Muscle layer of colon (tissue), 2 donors: Measurements from ENCODE around the gene P2RY1.
"Not testable (repeated sequence)": the region's sequence is repeated elsewhere in the genome, so short reads cannot be mapped to it uniquely, and the experiment has no call there.

ENCODE experiments used
- H3K27ac ChIP-seq: one replicate; pipeline ENCODE4 v1.7.0; 2013; ENCODE audit warnings: low read depth, mild to moderate bottlenecking, low read length, moderate library complexity
- H3K27me3 ChIP-seq, 2 donors: one replicate each; pipeline ENCODE4 v1.7.0; 2013; ENCODE audit warnings: low read length in 2 of 2, mild to moderate bottlenecking in 2 of 2; ENCODE audit not compliant: insufficient read depth in 2 of 2, control insufficient read depth in 1 of 2
- H3K36me3 ChIP-seq: one replicate; pipeline ENCODE4 v1.7.0; 2013; ENCODE audit warnings: mild to moderate bottlenecking, low read length; ENCODE audit not compliant: insufficient read depth
- H3K4me1 ChIP-seq: one replicate; pipeline ENCODE4 v1.7.0; 2013; ENCODE audit warnings: mild to moderate bottlenecking, low read length; ENCODE audit not compliant: insufficient read depth
- H3K4me3 ChIP-seq, 2 donors: one replicate each; pipeline ENCODE4 v1.7.0; 2013; ENCODE audit warnings: low read length in 2 of 2, low read depth in 1 of 2, mild to moderate bottlenecking in 1 of 2, moderate library complexity in 1 of 2
- H3K9ac ChIP-seq: one replicate; pipeline ENCODE4 v1.7.0; 2013; ENCODE audit warnings: low read length
- H3K9me3 ChIP-seq: one replicate; pipeline ENCODE4 v1.7.0; 2013; ENCODE audit warnings: mild to moderate bottlenecking, low read length
- donor health status: abdominal sarcoma.
- donor health status: Adenocarcinoma of cecum.

P2RY1 gene

GRCh38 chr3:152842413-152842812 lies 7.5 kb downstream of the P2RY1 start:
- Histone ChIP-seq H3K4me3 (no peak overlapping the region), H3K27ac (no peak overlapping the region), H3K9ac (no peak overlapping the region), H3K4me1 (no peaks in the 10 kb centered on the region), H3K27me3 (no peaks in the 10 kb centered on the region), H3K9me3 (no peaks in the 10 kb centered on the region), H3K36me3 (no peaks in the 10 kb centered on the region)

GRCh38 chr3:152843955-152844354 lies 9.0 kb downstream of the P2RY1 start:
- Histone ChIP-seq H3K9me3 (no peaks in the 10 kb centered on the region), H3K27me3 (no peaks in the 10 kb centered on the region), H3K9ac (no peak overlapping the region), H3K27ac (no peak overlapping the region), H3K4me1 (no peaks in the 10 kb centered on the region), H3K36me3 (no peaks in the 10 kb centered on the region), H3K4me3 (no peak overlapping the region)

- not testable (repeated sequence) for H3K9ac ChIP-seq, H3K36me3 ChIP-seq, H3K27ac ChIP-seq, H3K9me3 ChIP-seq, H3K4me1 ChIP-seq, H3K27me3 ChIP-seq, H3K4me3 ChIP-seq
These were observed 11.8 kb downstream of the P2RY1 start for GRCh38 chr3:152846572-152847202.

GRCh38 chr3:152847599-152847998 lies 12.7 kb downstream of the P2RY1 start:
- not testable (repeated sequence) for H3K9ac ChIP-seq, H3K27me3 ChIP-seq, H3K27ac ChIP-seq, H3K4me3 ChIP-seq, H3K36me3 ChIP-seq, H3K9me3 ChIP-seq, H3K4me1 ChIP-seq

GRCh38 chr3:152849996-152850578 lies 15.2 kb downstream of the P2RY1 start:
- no peaks in the 10 kb centered on the region for H3K4me1 ChIP-seq
- no peaks in the 10 kb centered on the region for H3K36me3 ChIP-seq
- H3K4me3 ChIP-seq = no peak overlapping the region
- H3K27ac ChIP-seq = no peak overlapping the region
- H3K9me3 ChIP-seq = no peaks in the 10 kb centered on the region
- H3K27me3 ChIP-seq = no peaks in the 10 kb centered on the region
- no peak overlapping the region for H3K9ac ChIP-seq

GRCh38 chr3:152853196-152853595 lies 18.3 kb downstream of the P2RY1 start:
- Histone ChIP-seq H3K9ac (no peak overlapping the region), H3K36me3 (no peaks in the 10 kb centered on the region), H3K27me3 (no peaks in the 10 kb centered on the region), H3K27ac (no peak overlapping the region), H3K4me3 (no peak overlapping the region), H3K9me3 (no peaks in the 10 kb centered on the region), H3K4me1 (no peaks in the 10 kb centered on the region)

- Histone ChIP-seq H3K36me3 (no peaks in the 10 kb centered on the region), H3K4me3 (no peak overlapping the region), H3K27me3 (no peaks in the 10 kb centered on the region), H3K4me1 (no peaks in the 10 kb centered on the region), H3K9ac (no peak overlapping the region), H3K9me3 (no peaks in the 10 kb centered on the region), H3K27ac (no peak overlapping the region)
These were observed 22.2 kb downstream of the P2RY1 start for GRCh38 chr3:152857082-152857481.

GRCh38 chr3:152858170-152858800 lies 23.4 kb downstream of the P2RY1 start:
- no peak overlapping the region for H3K9ac ChIP-seq

GRCh38 chr3:152860736-152861135 lies 25.8 kb downstream of the P2RY1 start:
- Histone ChIP-seq H3K9me3 (no peaks in the 10 kb centered on the region), H3K4me1 (no peaks in the 10 kb centered on the region), H3K9ac (no peak overlapping the region), H3K36me3 (no peaks in the 10 kb centered on the region), H3K4me3 (no peak overlapping the region), H3K27ac (no peak overlapping the region), H3K27me3 (no peaks in the 10 kb centered on the region)

More at GRCh38 chr3:152858170-152858800, 23.4 kb downstream of the P2RY1 start:
- H3K4me3 ChIP-seq = no peak overlapping the region
- no peaks in the 10 kb centered on the region for H3K27me3 ChIP-seq
- no peak overlapping the region for H3K27ac ChIP-seq
- H3K36me3 ChIP-seq = no peaks in the 10 kb centered on the region
- no peaks in the 10 kb centered on the region for H3K9me3 ChIP-seq
- no peaks in the 10 kb centered on the region for H3K4me1 ChIP-seq

GRCh38 chr3:152865668-152866245 lies 30.8 kb downstream of the P2RY1 start:
- Histone ChIP-seq H3K27ac (no peak overlapping the region), H3K4me1 (no peaks in the 10 kb centered on the region), H3K9me3 (no peaks in the 10 kb centered on the region), H3K27me3 (no peaks in the 10 kb centered on the region), H3K4me3 (no peak overlapping the region), H3K9ac (no peak overlapping the region), H3K36me3 (no peaks in the 10 kb centered on the region)

- Histone ChIP-seq H3K27ac (no peak overlapping the region), H3K4me1 (no peaks in the 10 kb centered on the region), H3K36me3 (no peaks in the 10 kb centered on the region), H3K9me3 (no peaks in the 10 kb centered on the region), H3K9ac (no peak overlapping the region), H3K4me3 (no peak overlapping the region), H3K27me3 (no peaks in the 10 kb centered on the region)
These were observed 35.1 kb downstream of the P2RY1 start for GRCh38 chr3:152870027-152870426.
